GM18951 (cell line): ENCODE data around the gene ANXA7.
"Not testable (repeated sequence)": the region's sequence is repeated elsewhere in the genome, so short reads cannot be mapped to it uniquely, and the experiment has no call there.

Source experiments
- POLR2A ChIP-seq: IDR thresholded peaks from 4 replicates; pipeline ENCODE4 v1.6.1; 2011; ENCODE audit warnings: mild to moderate bottlenecking; ENCODE audit not compliant: insufficient read length, insufficient read depth; ENCODE audit errors: extremely low read depth
- in situ Hi-C: fragments of 300-500 bp; cut with MboI; formaldehyde crosslinking; loops from one replicate; pipeline ENCODE4 v1.12.0; 2022; ENCODE audit warnings: low sequenced_read_pairs, mixed read lengths, inconsistent platforms; ENCODE audit not compliant: unreplicated experiment

Gene ANXA7

GRCh38 chr10:73338801-73339368, 75.0 kb downstream of the ANXA7 start:
- in situ Hi-C loops: no loop called here
- TF ChIP-seq POLR2A: no peak

DNA sequence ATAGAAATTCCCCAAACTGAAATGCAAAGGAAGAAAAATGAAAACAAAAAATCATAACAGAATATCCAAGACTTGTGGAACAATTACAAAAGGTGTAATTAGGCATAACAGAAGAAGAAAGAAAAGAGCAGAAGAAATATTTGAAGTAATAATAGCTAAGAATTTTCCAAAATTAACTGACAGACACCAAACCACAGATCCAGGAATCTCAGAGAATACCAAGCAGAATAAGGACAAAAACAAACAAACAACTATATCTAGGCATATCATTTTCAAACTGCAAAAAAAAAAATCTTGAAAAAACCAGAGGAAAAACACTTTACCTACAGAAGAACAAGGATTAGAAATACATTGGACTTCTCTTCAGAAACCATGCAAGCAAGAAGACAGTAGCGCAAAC, 80.7 kb downstream of the ANXA7 start:
- in situ Hi-C loops: no loop called here

GRCh38 chr10:73332379-73332778, 81.5 kb downstream of the ANXA7 start:
- in situ Hi-C loops: no loop called here
- no peak for TF ChIP-seq POLR2A

More for the DNA sequence above, 80.7 kb downstream of the ANXA7 start:
- no peak for TF ChIP-seq POLR2A

DNA sequence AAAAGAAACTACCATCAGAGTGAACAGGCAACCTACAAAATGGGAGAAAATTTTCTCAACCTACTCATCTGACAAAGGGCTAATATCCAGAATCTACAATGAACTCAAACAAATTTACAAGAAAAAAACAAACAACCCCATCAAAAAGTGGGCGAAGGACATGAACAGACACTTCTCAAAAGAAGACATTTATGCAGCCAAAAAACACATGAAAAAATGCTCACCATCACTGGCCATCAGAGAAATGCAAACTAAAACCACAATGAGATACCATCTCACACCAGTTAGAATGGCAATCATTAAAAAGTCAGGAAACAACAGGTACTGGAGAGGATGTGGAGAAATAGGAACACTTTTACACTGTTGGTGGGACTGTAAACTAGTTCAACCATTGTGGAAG, 85.3 kb downstream of the ANXA7 start:
- in situ Hi-C loops: not testable (repeated sequence)

GRCh38 chr10:73325290-73325689, 88.6 kb downstream of the ANXA7 start:
- in situ Hi-C loops: not testable (repeated sequence)
